T-cell (primary cell): Measurements from ENCODE around the gene NCLN. TPM values are rescaled to one million over a fixed set of nuclear protein-coding genes. Genes with fewer than 3 reads are reported as not detected.

Source experiments
- ATAC-seq, 4 experiments: fragments of 200-7000 bp in 3 of 4; fragments of 150-1000 bp in 1 of 4; cut with Tn5 transposase; replicated peaks in 1 of 4; 1 replicate in 3 of 4; 2 replicates in 1 of 4; pipeline ENCODE4 v1.10.0; 2021; ENCODE audit warnings: moderate library complexity in 3 of 4, mild to moderate bottlenecking in 2 of 4, moderate number of reproducible peaks in 1 of 4
- CTCF ChIA-PET, 2 donors: fragments of 300-600 bp; sonication (Branson Sonifier 250); formaldehyde crosslinking; loops; one replicate each; lab custom pipeline; 2022; ENCODE audit warnings: antibody characterized with exemption in 2 of 2; lab: Charles Lee
- POLR2A ChIA-PET, 2 donors: fragments of 300-600 bp; sonication (Branson Sonifier 250); formaldehyde crosslinking; loops; one replicate each; lab custom pipeline; 2022; ENCODE audit warnings: antibody characterized with exemption in 2 of 2; lab: Charles Lee
- DNase-seq, 35 experiments: peaks; one replicate each; pipeline versions ENCODE4 v3.0.0 to v3.0.0-alpha.2; 2013 to 2023
- H3K27ac ChIP-seq: one replicate; pipeline ENCODE4 v1.5.1; 2013; ENCODE audit warnings: low read length
- H3K27me3 ChIP-seq, 2 experiments: replicated peaks in 1 of 2; 1 replicate in 1 of 2; 2 replicates in 1 of 2; pipeline versions ENCODE4 v1.6.1 to v1.7.0; 2013; ENCODE audit warnings: low read length in 1 of 2, mixed read lengths in 1 of 2; ENCODE audit not compliant: control insufficient read depth in 2 of 2, insufficient read depth in 2 of 2; ENCODE audit errors: extremely low read depth in 1 of 2
- H3K36me3 ChIP-seq, 2 donors: 1 replicate in 1 of 2; 2 replicates in 1 of 2; pipeline versions ENCODE4 v1.6.1 to v1.7.0; 2013; ENCODE audit warnings: low read length in 1 of 2; ENCODE audit not compliant: control insufficient read depth in 2 of 2, insufficient read depth in 1 of 2; ENCODE audit errors: extremely low read depth in 1 of 2
- H3K4me1 ChIP-seq, 2 experiments: 1 replicate in 1 of 2; 2 replicates in 1 of 2; pipeline versions ENCODE4 v1.6.1 to v1.7.0; 2013; ENCODE audit warnings: low read length in 2 of 2, mixed read lengths in 1 of 2; ENCODE audit not compliant: insufficient read depth in 2 of 2, control insufficient read depth in 1 of 2; ENCODE audit errors: extremely low read depth in 1 of 2
- H3K4me3 ChIP-seq, 2 donors: 1 replicate in 1 of 2; 2 replicates in 1 of 2; pipeline versions ENCODE4 v1.5.1 to v1.7.0; 2013; ENCODE audit warnings: mild to moderate bottlenecking in 2 of 2, low read length in 1 of 2, moderate library complexity in 1 of 2; ENCODE audit not compliant: control insufficient read depth in 1 of 2; ENCODE audit errors: extremely low read depth in 1 of 2
- H3K9me3 ChIP-seq: 2 replicates; pipeline ENCODE4 v1.7.0; 2013
- H3K27ac Mint-ChIP-seq, 2 donors: one replicate each; pipeline ENCODE4 v1.8.0; 2020 to 2021; ENCODE audit warnings: mild to moderate bottlenecking in 2 of 2, mixed read lengths in 2 of 2
- H3K27me3 Mint-ChIP-seq, 2 donors: one replicate each; pipeline ENCODE4 v1.8.0; 2021 to 2022; ENCODE audit warnings: mixed read lengths in 2 of 2
- H3K36me3 Mint-ChIP-seq: one replicate; pipeline ENCODE4 v1.8.0; 2021; ENCODE audit warnings: mixed read lengths
- H3K4me1 Mint-ChIP-seq, 3 donors: one replicate each; pipeline ENCODE4 v1.8.0; 2020 to 2022; ENCODE audit warnings: mixed read lengths in 3 of 3, mild to moderate bottlenecking in 1 of 3
- H3K4me3 Mint-ChIP-seq, 3 donors: one replicate each; pipeline ENCODE4 v1.8.0; 2020 to 2022; ENCODE audit warnings: mild to moderate bottlenecking in 3 of 3, mixed read lengths in 3 of 3, moderate library complexity in 3 of 3
- H3K9me3 Mint-ChIP-seq, 3 donors: one replicate each; pipeline ENCODE4 v1.8.0; 2020 to 2022; ENCODE audit warnings: mixed read lengths in 3 of 3
- WGBS: methylation state at CpG from one replicate; pipeline ENCODE4 v1.1.5; 2013; ENCODE audit warnings: missing lambda C conversion rate; ENCODE audit not compliant: insufficient coverage; 5-methylcytosine and 5-hydroxymethylcytosine counted together
- total RNA-seq, 35 experiments: library from RNA in 6 of 35; stranded (reverse) in 6 of 35; fragments of 120-200 nt in 1 of 35; gene quantifications; one replicate each; pipeline versions ENCODE4 v1.2.1 to v1.2.4 and lab custom pipeline; 2013 to 2026

The NCLN gene
- total RNA-seq, 5 donors from 2014 or later (not counting 1 experiment from before 2014, with no cell fraction given): 47.2 to 69.5 (median 61.0) TPM

DNA sequence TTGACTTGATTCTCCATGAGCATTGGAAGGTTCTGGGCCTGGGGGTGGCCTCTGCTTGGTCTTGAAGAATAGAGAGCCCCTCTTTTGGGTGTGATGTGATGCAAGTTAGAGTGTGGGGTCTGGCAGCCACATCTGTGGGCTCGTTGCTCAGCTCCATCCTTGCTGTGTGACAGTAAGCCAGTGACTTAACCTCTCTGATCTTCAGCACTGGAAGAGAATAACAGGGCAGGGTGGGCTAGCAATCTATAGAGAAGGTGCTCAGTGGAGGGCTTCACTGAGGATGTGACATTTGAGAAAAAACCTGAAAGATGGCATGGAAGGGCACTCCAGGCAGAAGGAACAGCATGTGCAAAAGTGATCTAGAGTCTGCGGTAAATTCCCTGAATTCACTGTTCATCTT, 66.9 kb downstream of the NCLN start:
- H3K9me3 Mint-ChIP-seq: peaks cover 3 to 10% (median 10%) of the 10 kb centered on the region in 3 donors
- ChIA-PET CTCF (no interaction called here), POLR2A (no interaction called here)

DNA sequence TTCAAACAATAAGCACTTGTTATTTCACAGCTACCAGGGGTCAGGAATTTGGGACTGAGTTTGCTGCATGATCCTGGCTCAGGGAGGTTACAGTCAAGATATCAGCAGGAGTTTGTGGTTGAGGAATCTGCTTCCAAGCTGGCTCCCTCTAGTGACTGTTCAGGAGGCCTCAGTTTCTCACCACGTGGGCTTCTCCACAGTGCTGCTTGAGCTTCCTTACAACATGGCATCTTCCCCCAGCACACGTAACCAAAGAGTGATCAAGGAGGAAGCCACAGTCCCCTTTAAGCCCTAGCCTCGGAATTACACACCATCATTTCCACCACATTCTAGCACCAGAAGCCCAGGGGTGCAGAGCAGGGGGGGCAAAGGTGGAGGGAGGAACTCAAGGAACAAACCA, 67.5 kb downstream of the NCLN start:
- Histone ChIP-seq H3K36me3 (no peaks in the 10 kb centered on the region), H3K9me3 (no peaks in the 10 kb centered on the region), H3K4me3 (no peak overlapping the region), H3K27ac (no peak overlapping the region), H3K27me3 (peaks cover 0 to 38% of the 10 kb centered on the region in 2 experiments), H3K4me1 (no peaks in the 10 kb centered on the region)
- ChIA-PET POLR2A (no interaction called here), CTCF (no interaction called here)
- ATAC-seq: no peak
- no peak overlapping the region for H3K4me3 Mint-ChIP-seq
- no peaks in the 10 kb centered on the region for H3K36me3 Mint-ChIP-seq
- WGBS: 25% methylated on average over 1 of the region's 3 CpGs
- H3K27me3 Mint-ChIP-seq: peaks cover 17 to 29% of the 10 kb centered on the region in 2 donors
- no peaks in the 10 kb centered on the region for H3K4me1 Mint-ChIP-seq
- no peak overlapping the region for H3K27ac Mint-ChIP-seq
- peaks cover 3 to 10% (median 10%) of the 10 kb centered on the region in 3 donors for H3K9me3 Mint-ChIP-seq
- no peak for DNase-seq

More for the DNA sequence above, 66.9 kb downstream of the NCLN start:
- H3K27me3 ChIP-seq: peaks cover 0 to 35% of the 10 kb centered on the region in 2 experiments
- H3K9me3 ChIP-seq: no peaks in the 10 kb centered on the region
- ATAC-seq (no peak), DNase-seq (no peak)
- WGBS: no CpG with 5 or more reads among the region's 2 CpGs
- no peak overlapping the region for H3K27ac ChIP-seq
- Mint-ChIP-seq H3K4me1 (no peaks in the 10 kb centered on the region), H3K36me3 (no peaks in the 10 kb centered on the region), H3K27ac (no peak overlapping the region), H3K4me3 (no peak overlapping the region), H3K27me3 (peaks cover 17 to 29% of the 10 kb centered on the region in 2 donors)
- no peaks in the 10 kb centered on the region for H3K4me1 ChIP-seq
- no peaks in the 10 kb centered on the region for H3K36me3 ChIP-seq
- H3K4me3 ChIP-seq: no peak overlapping the region

DNA sequence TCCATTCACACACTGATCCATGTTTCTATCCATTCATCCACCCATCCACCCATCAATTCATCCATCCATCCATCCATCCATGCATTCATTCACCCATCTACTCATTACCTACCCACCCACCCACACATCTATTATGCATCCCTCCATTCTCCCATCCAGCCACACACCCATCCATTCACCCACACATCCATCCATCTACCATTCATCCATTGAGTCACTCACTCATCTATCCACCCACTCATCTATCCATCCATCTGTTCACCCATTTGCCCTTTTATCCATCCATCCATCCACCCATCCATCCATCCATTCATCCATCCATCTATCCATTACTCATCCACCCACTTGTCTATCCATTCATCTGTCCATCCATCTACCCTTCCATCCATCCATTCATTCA, 68.8 kb downstream of the NCLN start:
- Histone ChIP-seq H3K27me3 (peaks cover 0 to 41% of the 10 kb centered on the region in 2 experiments), H3K9me3 (no peaks in the 10 kb centered on the region), H3K4me3 (no peak overlapping the region), H3K27ac (no peak overlapping the region), H3K36me3 (no peaks in the 10 kb centered on the region), H3K4me1 (no peaks in the 10 kb centered on the region)
- ChIA-PET POLR2A (no interaction called here), CTCF (no interaction called here)
- Mint-ChIP-seq H3K9me3 (peaks cover 3 to 10% (median 10%) of the 10 kb centered on the region in 3 donors), H3K4me3 (no peak overlapping the region), H3K36me3 (no peaks in the 10 kb centered on the region), H3K4me1 (no peaks in the 10 kb centered on the region), H3K27ac (no peak overlapping the region), H3K27me3 (peaks cover 24 to 33% of the 10 kb centered on the region in 2 donors)
- DNase-seq (no peak), ATAC-seq (no peak)

DNA sequence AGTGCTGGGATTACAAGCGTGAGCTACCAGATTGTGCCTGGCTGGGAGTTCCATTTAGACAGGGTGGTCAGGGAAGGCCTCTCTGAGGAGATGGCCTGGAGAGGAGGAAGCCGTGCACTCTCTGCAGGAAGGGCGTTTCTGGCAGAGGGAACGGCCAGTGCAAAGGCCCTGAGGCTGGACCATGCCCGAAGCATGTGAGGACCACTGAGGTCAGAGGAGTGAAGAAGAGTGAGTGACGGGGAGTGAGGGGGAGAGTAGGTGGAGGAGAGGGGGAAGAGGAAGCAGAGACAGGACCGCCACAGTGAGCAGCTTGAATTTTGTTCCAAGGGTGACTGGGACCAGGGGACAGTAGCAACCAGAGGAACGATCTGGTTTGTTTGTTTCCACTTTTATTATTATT, 71.3 kb downstream of the NCLN start:
- H3K27ac ChIP-seq: no peak overlapping the region
- ChIA-PET CTCF (interaction anchor here in 1 of 2 donors (0.5 kb wide), 1 partner anchor 789 kb away, joined by 5 read pairs; no protein-coding TSS in a partner anchor), POLR2A (no interaction called here)
- no peak for DNase-seq
- H3K36me3 ChIP-seq: no peaks in the 10 kb centered on the region
- no peaks in the 10 kb centered on the region for H3K4me1 ChIP-seq
- no peak overlapping the region for H3K4me3 Mint-ChIP-seq
- H3K27me3 ChIP-seq: peaks cover 0 to 34% of the 10 kb centered on the region in 2 experiments
- ATAC-seq: no peak
- H3K4me1 Mint-ChIP-seq: no peaks in the 10 kb centered on the region
- peaks cover 18 to 19% of the 10 kb centered on the region in 2 donors for H3K27me3 Mint-ChIP-seq
- no peak overlapping the region for H3K4me3 ChIP-seq
- H3K9me3 ChIP-seq: no peaks in the 10 kb centered on the region
- H3K9me3 Mint-ChIP-seq: peaks cover 3 to 10% (median 10%) of the 10 kb centered on the region in 3 donors
- WGBS: 74% methylated on average over 5 of the region's 8 CpGs
- H3K27ac Mint-ChIP-seq: no peak overlapping the region
- no peaks in the 10 kb centered on the region for H3K36me3 Mint-ChIP-seq

Other genes with a start within 250 kb of the NCLN start
- 1 to 10 TPM; 4.1 to 6.5 (median 4.8) TPM for gene ZNF77, start 241.0 kb upstream of the NCLN start, total RNA-seq
- gene TLE6, start 208.4 kb upstream of the NCLN start, total RNA-seq: under 1 TPM in 3 of 5 donors, not detected in 2; 0.36 to 0.61 (median 0.50) TPM
- gene TLE2, start 156.7 kb upstream of the NCLN start, total RNA-seq: 10 to 100 TPM; 16.7 to 29.7 (median 21.5) TPM
- 1,000 to 10,000 TPM in 3 of 5 donors, 100 to 1,000 TPM in 2; 777 to 1,202 (median 1,047) TPM for gene TLE5, start 123.4 kb upstream of the NCLN start, total RNA-seq
- 1 to 10 TPM; 2.3 to 6.3 (median 4.0) TPM for gene GNA11, start 91.6 kb upstream of the NCLN start, total RNA-seq
- gene GNA15, start 49.9 kb upstream of the NCLN start, total RNA-seq: 10 to 100 TPM in 1 of 5 donors, 1 to 10 TPM in 4; 1.8 to 13.2 (median 2.8) TPM
- 100 to 1,000 TPM in 3 of 5 donors, 10 to 100 TPM in 2; 77.0 to 345 (median 324) TPM for gene S1PR4, start 7.2 kb upstream of the NCLN start, total RNA-seq
- 1 to 10 TPM in 1 of 5 donors, under 1 TPM in 3, not detected in 1; 0.23 to 1.9 (median 0.39) TPM for gene CELF5, start 38.7 kb downstream of the NCLN start, total RNA-seq
- gene NFIC, start 180.7 kb downstream of the NCLN start, total RNA-seq: 10 to 100 TPM; 27.1 to 41.7 (median 37.2) TPM